HG03135 (cell line): ENCODE data around the gene NKX6-2.

Experiments
- ATAC-seq: cut with Tn5 transposase; IDR thresholded peaks from one replicate; pipeline ENCODE4 v1.9.1; 2021; ENCODE audit warnings: mild to moderate bottlenecking, moderate library complexity; ENCODE audit not compliant: unreplicated experiment

The NKX6-2 gene

DNA sequence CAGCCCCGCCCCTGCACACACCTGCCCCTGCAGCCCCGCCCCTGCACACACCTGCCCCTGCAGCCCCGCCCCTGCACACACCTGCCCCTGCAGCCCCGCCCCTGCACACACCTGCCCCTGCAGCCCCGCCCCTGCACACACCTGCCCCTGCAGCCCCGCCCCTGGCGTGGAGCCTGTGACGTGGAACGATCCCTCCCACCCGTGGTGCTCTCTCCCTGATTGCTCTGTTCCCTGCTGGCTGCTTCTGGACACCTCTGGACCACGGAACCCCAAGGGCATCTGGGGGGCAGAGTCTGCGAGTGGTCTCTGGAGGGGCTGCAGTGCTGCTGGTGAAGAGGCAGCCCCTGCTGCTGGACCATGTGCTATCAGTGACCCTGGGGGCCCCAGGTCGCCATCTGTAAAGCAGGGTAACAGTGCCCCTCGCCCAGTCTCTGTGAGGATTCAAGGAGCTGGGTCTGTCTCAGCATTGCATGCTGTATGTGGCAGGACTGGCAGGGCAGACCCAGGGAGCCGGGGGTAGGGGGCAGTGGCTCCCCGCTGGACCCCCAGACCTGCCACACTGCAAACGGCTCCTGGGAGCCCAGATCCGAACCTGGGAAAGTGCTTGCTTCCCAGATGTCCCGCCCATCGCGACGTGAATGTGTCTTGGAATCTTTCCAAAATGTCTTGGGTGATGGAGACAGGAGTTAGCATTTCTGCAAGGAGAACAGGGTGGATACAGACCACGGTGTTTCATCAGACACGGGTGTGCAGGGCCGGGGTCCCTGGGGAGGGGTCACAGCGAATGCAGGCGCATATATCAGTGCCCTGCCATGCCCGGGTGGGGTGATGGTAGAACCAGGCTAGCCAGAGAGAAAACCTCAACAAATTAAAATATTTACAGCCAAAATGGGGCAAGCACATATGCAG is 27.9 kb upstream of the NKX6-2 start:
- no peak for ATAC-seq

DNA sequence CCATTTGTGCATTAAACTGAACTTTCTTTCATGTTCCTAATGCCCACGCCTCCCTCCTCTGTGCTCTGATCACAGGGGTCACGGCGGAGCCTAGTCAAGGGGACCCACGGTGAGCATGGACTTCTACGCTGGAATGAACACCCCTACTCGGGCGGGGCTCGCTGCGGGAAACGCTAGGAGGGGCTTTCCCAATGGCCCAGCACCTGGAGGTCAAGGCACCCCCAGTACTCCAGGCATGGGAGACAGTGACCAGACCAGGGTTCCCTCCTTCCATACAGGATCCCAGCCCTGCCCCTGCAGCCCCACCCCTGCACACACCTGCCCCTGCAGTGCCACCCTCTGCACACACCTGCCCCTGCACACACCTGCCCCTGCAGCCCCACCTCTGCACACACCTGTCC is 27.1 kb upstream of the NKX6-2 start:
- ATAC-seq, result no peak

DNA sequence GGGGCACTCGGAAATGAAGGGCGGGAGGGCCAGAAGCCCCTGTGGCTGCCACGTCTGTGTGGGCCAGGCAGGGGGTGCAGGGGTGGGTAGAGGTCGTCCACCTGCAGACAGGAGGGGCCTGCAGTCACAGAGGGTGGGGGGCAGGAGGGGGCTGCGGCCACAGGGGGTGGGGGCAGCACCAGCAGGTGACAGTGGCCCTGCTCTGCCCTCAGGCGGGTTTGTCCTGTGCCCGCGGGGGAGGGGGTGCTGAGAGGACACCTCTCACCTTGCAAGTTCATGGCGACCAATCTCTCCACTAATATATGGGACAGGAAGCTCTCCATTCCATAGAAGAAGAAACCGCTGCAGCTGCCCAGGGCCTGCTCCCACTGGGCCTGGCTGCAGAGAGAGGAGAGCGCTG is 26.6 kb upstream of the NKX6-2 start:
- ATAC-seq, result no peak

DNA sequence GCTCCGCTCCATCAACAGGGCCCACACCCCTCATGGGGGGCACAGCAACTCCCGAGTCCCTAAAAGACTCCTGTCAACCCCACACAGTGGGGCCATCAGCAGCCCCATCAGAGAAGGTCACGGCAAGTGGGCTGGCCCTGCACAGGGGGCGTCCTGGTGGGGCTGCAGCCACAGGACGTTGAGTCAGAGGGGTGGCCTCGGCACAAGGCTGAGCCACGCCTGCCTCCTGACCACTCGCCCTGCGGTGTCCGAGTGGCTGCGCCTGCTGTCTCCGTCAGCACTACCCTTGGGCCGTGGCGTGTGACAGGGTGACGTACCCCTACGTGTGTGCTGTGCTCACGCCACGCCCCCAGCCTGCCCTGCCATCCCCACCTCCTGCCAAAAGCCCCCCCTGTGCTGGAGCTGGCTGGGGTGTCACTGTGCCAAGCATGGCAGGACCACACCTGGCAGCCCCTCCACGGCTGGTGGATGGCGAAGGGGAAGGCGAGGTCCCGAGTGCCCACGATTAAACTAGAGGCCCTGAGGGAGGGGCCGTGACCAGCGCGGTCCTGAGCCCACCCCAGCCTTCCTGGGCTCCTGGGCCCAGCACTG is 26.0 kb upstream of the NKX6-2 start:
- ATAC-seq, result no peak

DNA sequence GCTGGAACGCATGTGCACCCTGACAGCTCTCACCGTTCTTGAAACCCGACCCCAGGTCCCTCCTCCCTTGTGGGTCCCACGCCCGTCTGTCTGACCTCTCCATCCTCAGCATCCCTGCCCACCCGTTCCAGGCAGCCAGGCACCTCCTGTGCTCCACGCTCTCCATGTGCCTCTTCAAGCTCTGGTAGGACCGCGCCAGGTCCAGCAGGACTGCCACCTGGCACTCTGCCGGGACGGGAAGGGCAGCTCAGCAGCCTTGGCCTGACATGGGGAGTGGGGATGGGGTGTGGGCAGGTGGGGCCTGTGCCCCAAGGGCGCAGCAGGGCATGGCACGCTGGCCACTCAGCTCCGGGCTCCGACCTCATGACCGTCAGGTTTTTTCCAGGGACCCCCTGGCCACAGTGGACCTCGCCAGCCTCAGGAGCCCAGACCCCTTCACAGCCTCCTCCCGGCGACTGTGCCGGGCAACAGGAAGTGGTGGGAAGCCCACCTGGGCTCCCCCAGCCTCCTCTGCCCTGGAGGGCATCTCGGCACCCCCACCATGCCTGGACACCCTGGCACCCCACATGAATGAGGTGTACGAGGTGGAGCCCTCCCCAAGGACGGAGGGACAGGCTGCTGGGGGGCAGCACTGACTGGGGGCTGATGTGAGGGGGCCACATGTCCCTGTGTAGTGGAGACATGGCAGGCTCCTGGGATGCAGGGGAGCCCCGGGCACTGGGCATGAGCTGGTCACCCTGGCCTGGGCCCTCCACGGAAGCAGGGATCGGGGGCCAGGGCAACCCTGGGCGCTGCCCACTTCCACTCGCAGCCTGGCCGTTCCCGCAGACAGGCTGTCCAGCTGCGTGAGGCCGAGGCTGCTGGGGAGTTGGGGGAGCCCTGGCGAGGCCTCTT is 25.1 kb upstream of the NKX6-2 start:
- no peak for ATAC-seq

DNA sequence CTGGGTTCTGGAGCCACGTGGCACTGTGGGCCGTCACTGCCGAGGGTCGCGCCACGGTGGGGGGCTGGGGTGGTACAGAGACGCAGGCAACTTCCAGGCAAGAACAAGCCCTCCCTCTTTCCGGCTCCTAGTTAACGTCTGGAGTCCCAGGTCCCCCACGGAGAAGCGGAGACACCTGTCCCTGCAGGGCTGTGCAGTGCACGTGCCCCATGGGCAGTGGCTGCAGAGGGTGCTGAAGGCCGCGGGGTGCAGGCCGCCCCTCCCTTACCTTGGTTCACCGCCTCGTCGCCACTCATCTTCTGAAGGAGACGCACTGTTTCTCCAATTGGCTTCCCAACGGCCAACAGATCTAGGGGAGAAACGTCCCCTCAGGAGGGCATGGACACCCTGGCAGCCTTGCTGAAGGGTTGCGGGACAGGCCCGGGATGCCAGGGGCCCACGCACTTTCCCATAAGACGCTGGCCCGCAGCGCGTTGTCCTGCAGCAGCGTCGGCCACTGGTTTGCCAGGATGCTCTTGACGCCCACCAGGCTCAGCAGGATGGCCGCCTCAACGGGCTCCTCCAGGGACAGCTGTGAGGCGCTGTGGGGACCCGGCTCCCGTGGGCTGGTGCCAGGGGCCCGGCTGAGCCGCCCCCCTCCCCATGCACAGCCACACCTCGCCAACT is 24.3 kb upstream of the NKX6-2 start:
- no peak for ATAC-seq

DNA sequence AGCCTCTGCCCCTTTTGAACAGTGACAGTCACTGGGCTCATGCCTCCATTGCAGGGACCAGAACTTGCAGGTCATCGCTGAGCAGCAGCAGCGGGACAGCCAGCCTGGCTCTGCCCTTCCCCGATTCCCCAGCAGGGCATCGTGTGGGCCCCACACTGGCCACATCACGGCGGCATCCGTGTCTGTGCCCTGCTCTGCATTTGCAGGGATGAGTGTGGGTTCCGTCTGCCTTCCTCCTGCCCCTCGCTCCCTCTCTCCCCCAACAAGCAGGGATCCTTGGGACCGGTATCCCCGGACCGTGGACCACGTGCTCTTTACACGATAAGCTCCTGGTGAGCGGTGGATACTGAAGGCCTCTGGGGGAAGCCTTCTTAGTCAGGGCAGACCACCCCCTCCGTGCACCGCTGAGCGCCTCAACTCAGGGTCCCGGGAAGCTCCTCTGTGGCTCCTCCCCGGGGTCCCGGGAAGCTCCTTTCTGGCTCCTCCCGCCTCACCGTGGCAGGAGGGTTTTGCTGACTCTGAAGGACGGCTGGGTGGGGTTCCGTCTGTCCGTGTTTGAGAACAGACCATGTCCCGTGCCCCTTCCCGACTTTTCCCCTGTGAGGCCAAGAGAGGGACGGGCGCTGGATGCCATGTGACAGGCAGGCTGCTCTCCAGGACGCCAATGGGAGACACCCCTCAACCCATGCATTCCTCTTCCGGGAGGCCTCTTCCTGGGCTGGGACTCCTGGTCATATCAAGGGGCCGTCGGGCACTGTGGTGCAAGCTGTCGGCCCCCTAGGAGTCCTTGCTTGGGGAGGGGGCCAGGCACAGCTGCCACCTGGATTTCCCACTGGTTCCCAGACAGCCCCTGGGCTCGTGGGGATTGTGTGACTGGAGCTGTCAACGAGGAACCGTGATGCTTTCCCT is 23.5 kb upstream of the NKX6-2 start:
- no peak for ATAC-seq

DNA sequence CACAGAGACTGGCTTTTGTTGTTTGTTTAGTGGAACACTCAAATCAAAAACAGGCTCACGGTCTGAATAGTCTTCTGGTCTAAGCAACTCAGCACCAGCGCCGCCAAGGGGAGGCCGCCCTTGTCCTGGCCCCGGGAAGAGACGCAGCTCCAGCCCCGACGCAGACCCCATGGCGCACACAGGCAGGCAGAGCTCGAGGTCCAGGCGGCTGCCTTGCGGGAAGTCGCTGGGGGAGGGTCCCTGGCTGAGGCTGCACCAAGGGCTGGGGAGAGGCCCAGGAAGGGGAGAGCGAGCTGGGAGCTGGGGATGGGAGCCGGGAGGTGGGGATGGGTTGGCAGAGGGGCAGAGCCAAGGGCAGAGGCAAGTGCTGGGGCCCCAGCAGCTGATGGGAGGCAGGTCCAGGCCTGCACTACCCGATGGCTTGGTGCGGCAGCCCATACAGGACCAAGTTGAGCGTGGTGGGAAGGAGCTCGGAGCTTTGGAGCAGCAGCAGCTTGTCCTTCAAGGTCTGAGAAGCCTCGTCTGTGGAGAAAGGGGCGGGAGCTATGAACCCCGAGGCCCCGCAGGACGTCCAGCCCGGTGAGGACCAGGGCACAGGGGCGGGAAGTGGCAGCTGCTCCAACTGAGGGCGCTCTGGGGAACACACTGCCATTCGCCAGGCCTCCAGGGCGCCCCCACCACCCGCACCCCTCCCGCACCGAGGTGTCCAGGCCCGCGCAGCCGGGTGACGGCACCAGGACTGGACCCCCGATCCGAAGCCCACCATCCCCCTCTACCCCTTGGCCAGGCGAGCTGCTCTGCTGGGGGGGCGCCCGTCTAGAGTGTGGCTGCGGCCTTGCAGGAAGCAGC is 22.7 kb upstream of the NKX6-2 start:
- ATAC-seq, result no peak

DNA sequence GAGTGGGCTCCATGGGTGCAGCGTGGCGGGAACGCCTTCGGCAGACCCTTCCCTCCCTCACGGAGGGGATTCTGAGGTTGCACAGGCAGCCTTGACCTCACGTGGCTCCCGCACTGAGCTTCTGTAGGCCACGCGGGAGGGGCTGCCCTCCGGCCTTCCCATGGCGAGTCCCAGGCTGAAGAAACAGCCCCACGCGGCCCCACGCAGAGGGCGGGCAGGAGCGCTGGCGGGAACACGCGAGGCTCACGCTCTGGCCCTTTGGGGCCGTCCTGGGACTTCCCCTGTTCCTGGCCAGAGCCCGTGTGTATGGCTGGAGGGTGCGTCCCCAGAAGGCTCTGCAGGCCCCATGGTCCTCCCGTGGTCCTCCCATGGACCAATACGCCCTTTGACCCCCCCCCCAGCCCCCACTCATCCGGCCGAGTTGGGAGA is 21.7 kb upstream of the NKX6-2 start:
- ATAC-seq, result no peak

DNA sequence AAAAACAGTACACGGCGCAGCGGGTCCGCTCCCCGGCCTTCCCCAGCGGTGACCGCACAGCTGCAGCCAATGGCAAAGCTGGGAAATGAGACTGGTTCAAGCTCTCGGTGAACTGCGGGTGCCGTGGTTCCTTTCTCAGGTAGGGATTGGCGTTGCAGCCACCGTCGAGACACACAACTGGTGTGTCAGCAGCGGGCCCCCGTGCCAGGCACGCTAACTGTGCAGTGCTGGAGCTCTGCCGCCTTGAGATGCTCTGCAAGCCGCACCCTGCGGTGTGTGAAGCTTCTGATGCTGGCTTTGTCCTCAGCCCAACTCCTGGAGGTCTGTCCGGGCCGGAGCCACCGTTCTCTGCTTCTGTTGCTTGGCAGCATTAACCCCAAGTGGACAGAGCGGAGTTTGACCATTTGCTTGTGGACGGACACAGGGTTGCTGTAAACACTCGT is 20.6 kb upstream of the NKX6-2 start:
- no peak for ATAC-seq

DNA sequence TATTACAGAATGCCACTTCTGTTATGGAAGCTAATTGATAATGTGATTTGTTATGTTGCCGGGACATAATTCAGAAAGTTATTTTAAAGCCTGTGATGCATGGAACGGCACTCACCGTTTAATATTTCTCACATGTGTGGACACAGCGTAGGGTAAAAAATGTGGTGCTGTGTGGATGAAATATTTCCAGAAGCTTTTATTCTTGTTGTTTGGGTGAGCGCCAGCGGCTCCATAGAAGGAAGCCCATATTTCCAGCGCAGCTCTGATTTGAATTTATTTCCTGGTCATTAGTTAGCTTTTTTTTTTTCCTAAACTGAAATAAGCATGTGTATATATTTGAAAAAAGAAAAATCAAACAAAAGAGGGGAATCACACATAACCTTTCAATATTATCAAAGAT is 20.2 kb upstream of the NKX6-2 start:
- ATAC-seq, result no peak

DNA sequence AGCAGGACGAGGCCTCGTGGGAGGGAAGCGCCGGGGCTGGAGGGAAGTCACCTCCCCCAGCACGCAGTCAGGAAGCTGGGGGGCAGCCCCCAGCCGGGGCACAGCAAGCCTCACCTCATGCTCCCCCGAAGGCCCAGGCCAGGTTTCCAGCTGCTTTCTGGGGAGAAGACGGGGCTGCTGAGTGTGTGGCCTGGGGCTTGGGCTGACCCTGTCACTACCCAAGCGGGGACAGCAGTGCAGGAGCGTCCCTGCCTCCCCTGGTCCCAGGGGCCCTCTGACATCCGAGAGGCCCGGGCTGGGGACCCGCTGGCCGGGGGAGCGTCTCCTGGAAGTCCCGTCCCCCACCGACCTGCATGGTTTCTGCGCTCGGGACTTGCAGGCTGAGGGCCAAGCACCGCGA is 19.7 kb upstream of the NKX6-2 start:
- no peak for ATAC-seq

DNA sequence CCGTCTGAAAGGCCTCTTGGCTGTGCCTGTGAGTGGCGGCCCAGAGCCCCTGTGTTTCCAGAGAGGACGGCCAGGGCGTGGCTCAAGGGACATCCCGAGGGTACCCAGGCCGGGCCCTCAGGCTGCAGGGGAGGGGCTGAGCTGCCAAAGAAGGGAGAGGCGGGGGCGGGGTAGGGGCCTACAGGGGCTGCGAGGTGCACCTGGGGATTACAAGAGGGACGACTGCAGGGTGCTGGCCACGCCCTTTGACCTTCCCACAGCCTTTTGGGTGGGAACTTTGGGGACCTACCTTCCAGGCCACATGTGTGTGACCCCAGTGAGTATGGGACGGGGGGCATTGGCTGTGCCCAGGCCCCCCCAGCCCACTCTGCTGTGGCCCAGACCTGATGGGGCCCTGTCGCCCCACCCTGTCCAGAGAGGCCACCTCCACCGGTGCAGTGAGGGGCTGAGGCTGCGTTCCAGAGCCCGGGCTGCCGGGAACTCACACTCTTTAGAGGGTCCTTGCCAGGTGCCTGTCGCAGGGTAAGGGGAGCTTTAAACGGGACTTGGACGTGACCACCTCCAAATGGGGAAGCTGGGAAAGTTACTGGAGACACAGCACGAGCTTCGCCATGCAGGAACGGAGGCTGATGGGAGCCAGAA is 19.0 kb upstream of the NKX6-2 start:
- ATAC-seq, result no peak

DNA sequence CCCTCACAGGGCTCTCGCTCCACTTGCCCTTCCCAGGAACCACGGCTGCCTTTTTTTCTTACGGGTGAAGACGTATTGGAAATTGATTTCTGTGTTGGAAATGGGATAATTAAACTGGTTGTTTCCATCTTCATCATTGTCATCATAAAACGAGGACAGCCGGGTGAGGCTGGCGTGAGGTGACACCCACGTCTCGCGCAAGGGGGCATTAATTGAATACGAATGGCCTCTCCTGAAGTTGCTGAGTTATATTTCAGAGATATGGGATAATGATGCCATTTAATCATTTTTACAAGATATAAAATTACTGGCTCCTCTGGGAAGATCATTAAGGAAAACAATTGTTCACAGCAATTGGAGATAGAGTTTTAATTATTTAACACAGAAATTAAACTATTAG is 18.3 kb upstream of the NKX6-2 start:
- no peak for ATAC-seq

DNA sequence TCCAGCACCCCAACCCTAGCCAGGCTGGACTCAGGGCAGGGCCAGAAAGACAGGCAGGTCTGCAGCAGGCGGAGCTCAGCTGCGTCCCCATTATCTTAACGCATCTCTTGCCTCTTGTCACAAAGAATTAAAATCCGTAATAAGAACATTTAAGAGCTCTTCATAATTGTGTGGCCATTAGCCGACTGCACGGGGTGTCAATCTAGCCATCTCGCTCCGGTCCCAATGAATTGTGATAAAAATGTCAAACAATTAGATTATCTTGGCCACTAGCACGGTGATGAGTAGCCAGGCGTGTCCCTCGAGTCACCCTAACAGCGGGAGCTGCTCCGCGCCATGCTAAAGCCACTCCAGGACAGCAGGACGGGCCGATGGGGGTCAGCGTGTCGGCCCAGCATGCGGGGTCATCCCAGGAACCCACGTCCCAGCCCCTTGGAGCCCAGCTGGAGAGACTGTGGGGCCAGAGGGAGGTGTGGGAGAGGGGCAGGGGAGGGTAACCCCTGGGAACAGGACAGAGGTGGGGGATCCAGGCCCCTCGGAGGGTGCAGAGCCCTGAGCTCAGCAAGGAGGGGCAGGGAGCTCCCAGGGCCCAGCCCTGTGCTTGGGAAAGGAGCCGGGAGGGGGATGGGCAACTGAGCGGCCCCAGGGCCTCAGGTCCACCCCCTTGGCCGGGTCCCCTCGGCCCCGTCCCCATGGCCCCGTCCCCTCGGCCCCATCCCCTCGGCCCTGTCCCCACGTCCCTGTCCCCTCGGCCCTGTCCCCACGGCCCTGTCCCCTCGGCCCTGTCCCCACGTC is 17.7 kb upstream of the NKX6-2 start:
- no peak for ATAC-seq

DNA sequence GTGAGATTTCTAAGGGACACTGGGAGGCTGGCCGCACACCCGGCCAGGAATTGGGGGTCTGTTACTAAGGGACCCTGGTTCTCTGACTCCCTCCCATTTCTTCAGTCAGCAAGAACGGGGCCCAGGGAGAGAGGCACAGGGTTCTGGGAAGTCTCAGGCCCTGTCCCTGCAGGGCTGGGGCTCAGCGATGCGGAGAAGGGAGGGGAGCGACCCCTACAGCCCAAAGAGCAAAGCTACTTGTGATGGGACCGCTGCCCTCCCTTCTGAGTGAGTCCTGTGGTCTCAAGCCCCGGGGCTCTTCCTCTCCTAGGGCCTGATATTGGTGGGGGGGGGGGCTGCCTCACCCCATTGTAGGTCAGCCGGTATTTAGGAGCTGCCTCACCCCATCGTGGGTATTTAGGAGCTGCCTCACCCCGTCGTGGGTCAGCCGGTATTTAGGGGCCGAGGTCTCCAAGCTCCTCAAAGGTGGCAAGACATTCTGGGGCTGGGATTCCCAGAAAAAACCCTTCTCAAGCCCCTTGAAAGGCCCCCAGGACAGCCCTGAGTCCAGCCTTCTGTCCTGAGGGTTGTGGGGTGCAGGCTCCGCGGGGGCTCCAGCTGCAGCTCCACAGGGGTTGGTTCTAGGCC is 16.9 kb upstream of the NKX6-2 start:
- ATAC-seq, result no peak

DNA sequence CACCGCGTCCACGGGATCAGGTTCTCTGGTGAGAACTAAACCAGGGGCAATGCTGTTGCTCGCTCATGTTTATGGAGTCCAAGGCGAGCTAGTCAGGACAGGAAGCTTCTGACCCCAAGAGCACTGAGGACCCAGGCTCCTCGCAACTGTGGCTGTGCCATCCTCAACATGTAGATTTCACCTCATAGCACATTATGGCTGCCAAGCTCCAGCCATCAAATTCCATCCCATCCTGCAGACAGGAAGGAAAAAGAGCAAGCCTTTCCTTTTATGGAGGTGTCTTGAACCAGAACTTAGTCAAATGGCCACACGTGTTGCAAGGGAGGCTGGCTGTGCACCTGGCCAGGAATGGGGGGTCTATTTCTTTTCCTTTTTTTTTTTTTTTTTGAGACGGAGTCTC is 16.1 kb upstream of the NKX6-2 start:
- no peak for ATAC-seq
